Stimulated activated CD4-positive, alpha-beta T cell treated with anti-CD3 and anti-CD28 coated beads, Interleukin-12 subunit alpha, Interleukin-12 subunit beta, amount 100 ng/mL, for 4 hours (primary cell): ENCODE results near the gene ERLIN1.

Source experiments
- DNase-seq: peaks from one replicate; pipeline ENCODE4 v3.0.0-alpha.2; 2020

The ERLIN1 gene

DNA sequence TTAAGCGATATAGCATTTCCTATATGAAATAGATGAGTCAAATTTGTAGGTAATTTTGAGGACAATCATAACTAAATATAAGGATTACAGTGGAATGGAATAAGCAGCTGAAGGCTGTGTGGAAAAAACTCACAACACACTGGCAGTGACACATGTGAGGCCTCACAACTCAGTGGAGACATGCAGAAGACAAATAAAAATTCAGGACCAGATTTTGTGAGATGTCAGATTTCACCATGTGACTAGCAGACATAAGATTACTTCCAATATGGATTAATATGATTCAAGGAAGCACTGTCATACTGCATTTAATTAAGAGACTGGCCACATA lies 17.6 kb downstream of the ERLIN1 start:
- DNase-seq: no peak

DNA sequence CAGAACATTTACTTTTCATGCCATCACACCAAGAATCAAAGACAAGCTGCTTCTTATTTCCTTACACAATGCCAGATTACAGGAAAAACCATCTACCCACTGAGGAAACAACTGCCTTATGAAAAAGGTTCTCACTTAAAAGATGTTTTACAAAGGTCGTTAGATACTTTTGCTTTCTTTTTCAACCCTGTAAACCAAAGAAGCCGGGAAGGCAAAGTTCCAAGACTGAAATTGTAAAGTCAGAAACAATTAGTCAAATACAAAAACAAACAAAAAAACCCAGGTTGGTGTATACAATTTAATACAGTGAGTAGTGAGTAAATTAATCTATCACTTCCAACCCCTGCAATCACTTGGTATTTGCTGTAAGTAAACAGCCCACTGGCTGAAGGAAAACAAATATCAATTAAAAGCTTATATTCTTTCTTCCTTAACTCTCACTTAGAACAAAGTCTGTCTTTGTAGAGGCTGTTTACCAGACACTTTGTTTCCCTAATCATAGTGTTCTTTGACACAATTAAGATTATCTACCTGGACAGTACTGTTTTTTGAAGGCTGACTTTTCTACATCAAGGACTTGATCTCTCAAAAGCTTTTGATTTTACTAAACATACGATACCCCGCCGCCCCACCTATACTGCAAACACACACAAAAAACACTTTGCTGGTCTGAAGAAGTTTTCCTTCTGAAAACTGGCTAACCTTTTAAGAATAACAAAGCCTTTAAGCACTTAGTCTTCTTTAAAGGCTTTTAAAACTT lies 18.1 kb downstream of the ERLIN1 start:
- no peak for DNase-seq

DNA sequence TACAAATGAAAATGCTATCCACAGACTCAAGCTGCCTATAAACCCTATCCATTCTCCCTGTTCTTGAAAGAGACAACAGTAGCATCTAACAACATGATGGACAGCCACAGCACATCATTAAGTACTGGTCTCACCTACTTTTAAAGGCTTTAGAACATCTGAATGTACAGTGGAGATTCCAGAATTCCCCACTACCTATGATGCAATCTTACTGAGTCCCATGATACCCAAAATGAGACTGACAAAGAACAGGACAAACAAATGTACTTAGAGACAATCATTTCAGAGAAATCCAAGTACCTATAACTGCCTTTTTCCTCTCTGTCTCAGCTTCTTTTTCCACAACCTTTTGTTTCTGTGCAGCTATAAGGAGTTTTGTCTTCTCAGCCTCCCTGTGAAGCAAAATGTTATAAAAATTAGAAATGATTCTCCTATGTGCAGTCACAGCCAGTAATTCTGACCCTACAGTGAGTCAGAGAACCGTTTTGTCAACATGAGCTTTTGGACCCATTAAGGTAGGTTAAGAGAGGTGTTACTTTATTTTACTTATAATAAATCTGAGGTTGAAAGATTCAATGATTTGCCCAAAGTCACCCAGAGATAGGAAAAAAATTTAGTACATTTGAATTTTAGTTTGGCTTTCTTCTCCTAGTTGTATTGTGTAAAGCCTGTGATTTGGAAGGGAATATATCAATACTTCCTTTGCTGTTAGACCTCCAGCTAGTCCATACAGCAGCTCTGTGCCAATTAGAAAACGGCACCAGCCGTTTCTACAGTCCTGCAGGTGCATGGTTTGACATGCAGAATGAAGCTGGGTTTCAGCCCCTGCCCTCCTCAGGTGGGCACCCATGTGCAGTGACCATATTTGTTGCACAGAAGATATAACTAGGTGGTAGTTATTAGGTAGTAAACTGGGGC lies 21.9 kb downstream of the ERLIN1 start:
- DNase-seq: no peak

DNA sequence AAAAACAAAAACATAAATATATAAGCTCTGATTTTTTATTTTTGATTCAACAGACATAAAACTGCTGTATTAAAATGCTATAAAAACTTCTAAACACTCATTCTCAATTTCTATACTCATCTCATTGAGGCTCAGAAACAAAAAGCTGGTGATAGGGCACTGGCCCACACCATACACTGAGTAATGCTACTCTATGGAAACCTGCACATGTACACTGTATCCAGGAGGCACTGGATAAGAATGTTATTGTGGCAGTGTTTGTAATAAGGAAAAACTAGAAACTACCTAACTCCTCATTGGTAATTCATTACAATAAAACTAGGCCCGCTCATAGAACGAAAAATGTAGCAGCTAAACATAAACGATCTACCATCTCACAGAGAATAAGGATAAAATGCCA lies 23.1 kb downstream of the ERLIN1 start:
- no peak for DNase-seq

DNA sequence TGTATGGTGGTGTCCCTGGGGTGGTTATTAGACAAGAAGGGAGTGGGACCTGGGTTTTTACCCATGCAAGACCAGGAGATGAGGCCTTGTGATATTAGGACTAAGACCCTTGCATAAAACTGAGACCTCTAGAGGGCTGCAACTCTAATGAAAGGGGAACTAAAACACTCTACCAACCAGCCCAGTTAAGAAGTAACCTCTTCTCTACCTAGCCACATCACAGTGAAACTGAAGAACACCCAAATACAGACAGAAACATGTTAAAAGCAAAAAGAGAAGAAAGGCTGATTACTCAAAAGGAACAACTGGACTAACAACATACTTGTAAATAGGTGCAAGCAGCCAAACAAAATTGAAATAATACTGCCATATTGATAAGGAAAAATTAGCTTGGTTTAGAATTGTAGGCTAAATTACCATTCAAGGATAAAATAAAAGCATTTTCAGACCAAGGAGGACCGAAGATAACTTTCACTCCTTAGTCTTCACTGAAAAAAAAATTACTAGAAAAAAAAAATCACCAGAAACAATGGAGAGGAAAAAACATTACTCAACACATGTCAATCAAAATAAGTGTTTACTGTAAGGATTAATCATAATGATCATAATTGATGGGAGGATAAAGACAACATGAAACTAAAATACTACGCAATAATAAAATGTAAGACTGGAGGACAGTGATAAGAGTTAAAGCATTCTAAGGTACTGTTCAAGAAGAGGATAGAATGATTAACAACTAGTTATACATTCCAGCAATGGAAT lies 27.6 kb downstream of the ERLIN1 start:
- no peak for DNase-seq

DNA sequence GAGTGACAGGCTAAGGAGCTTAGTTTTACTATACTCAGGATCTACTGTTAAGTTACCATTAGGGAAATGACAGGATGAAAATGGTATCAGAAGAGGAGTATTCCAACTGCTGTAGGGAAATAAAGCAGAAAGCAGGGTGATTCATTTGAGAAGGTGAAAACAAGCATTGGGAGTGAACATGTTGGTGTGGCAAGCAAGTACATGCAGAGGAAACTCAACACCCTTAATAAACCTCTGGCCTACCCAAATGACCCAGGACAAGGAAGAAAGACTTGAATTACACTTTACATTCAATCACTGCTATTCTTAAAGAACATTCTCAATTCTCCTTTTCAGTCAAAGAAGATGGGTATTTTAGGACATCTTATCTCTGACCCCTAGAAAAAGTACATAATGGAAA lies 28.7 kb downstream of the ERLIN1 start:
- DNase-seq: no peak

DNA sequence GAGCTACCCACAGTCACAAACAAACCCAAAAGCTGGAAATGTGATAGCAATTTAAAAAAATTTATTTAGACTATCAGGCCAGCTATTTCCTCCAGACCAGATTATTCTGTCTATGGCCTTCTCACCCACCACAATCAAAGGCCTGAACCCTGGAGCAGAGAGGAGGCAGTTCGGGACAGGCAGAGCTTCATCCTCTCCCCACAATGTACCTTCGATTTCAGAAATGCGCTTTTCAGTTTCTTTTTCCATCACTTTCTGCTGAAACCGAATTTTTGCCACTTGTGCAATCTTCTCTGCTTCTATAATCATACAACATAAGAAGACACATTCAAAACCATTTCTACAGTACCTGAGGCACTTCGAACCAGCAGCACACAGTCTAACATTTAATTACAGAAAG lies 29.9 kb downstream of the ERLIN1 start:
- no peak for DNase-seq

DNA sequence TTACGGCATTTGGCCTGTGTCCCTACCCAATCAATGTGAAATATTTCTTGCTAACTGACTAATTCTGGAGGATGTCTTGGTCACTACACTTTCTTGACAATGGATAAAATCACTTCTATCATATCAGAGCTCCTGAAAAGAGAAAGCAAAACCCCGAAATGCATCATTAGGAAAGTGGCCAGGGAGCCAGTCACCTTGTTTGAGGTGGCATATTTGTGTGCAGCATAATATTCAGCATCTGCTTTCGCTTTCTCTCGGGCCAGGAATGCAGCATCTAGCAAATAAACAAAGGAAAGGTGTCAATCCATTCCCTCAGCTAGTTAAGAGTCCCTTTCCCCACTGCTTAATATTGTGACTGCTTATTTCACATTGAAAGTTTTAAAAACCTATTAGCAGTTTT lies 31.2 kb downstream of the ERLIN1 start:
- no peak for DNase-seq

DNA sequence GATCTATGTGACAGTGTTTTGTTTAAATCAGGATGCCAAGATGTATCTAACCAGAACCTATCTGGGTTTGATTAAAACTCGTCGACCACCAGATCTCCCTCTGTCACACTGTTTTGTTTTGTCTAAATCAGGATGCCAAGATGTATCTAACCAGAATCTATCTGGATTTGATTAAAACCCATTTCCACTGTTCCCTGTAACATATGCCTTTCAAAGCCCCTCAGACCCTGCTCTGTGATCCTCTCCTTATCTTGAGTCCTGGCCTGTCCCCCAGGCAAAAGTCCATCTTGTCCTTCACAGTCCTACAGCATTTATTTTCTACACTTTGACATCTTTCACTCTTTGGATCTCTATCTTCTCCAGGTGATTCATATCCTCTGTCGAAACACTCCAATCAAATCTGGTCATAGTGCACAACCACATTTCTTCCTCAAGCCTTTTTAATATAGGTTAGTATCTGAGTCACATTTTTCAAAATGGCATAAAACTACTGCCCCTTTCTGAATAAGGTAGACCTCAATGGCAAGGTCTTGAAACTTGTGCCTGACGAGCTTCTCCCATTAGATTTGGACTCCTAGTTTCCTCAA lies 32.5 kb downstream of the ERLIN1 start:
- no peak for DNase-seq

DNA sequence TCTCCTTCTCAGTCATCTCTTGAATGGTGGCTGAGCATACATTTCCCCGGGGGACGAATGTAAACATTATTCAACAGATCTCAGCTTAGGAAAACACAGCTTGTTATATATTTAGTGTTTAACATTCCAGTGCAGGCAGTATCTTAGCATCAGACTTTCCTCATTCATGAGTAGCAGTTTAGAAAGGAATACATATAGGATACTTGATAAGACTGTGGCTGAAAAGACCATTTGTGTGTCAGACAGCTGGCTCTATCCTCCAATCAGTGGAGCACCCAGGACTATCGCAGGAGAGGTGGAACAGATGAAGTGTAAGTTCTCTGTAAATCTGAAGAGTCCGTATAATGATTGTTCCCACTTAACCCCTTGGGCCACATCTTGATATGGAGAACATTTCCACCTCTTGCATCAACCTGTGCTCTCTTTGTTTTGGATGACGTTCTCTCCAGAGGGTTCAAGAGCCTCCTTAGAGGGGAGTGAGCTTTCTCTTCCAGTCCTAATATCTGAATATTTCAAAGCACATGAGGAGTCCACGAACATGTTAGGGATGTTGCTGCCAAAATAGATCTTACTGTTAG lies 34.0 kb downstream of the ERLIN1 start:
- no peak for DNase-seq

DNA sequence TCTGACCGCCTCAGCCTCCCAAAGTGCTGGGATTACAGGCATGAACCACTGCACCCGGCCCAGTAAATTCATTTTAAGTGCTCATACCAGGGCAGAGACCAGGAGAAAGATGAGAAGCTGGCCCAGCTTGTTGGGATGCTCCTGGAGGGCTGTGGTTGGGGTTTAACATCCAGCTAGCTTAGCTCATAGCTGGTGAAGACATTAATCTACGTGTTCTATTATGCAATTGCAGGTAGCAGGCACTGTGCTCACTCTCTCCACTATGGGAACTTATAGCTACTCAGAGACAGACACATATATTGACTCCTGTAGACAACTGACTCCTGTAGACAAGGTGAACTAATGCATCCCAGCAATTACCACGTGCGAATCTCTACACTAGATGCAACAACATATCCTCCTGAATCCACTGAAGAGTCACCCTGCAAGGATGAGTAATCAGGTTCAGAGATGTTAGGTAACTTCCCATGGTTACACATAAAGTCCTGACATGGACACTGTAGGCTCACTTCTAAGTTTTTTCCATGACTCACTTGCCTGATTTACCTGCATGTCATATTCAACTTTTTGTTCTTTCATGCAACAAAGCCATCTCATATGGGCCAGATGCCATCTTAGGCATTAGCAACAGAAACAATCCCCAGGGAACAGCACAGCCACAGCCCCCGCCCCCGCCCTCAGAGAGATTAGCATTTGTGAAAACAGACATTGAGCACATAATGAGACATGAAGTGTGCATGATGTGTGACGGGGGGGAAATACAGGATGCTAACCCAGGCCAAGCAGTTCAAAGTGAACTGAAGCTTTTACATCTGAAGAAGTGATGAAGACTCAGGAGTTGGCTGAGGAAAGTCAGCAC lies 37.2 kb downstream of the ERLIN1 start:
- peak; percentile 51 for DNase-seq

DNA sequence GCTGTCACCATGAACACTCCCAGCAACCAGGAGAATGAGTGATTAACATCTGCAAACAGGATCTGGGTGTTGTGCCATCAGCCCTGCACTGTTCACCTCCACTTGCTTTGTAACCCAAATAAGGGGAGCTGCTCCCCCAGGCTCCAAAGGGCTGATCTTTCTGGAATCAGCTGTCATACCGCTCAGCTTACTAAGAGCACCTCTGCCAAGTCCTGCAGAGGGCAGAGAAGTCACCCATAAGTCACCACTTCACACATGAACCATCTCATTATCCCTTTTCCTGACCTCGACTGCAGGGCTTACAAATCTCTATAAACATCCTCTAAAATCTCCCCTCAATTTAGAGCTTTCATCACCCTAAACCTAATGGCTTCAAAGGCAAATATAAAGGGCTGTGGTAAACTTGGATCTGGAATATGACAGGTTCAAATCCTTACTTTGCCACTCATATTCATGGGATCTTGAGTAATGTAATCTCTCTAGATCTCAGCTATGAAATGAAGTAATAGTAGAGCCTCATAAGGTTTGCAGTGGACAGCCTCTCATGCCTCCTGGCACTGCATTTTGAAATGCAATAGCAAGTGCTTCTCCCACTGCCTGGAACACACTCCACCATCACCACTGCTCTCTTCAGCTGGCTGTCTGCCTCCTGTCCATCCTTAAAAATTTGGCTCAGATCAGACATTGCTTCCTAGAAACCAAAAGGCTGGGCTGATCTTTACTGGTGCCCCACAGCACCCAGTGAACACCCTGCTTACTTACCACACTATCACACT lies 38.8 kb downstream of the ERLIN1 start:
- DNase-seq: no peak

DNA sequence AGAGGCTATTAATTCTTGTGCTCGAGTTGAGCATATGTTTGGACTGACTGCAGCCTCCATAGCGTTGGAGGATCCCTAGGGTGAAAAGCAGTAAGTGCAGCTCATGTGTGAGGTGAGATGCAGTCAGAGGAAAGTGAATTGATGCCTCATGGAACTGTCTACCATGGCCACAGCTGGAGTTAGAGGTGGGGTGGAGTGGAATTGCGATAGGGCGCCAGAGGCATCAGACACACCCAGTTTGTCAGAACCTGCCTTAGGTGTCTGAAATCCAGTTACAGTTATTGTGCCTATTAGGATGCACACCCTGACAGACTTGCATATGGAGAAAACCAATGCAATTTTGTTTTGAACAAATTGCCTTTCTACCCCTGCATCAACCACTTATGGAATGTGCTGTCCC lies 39.4 kb downstream of the ERLIN1 start:
- no peak for DNase-seq

DNA sequence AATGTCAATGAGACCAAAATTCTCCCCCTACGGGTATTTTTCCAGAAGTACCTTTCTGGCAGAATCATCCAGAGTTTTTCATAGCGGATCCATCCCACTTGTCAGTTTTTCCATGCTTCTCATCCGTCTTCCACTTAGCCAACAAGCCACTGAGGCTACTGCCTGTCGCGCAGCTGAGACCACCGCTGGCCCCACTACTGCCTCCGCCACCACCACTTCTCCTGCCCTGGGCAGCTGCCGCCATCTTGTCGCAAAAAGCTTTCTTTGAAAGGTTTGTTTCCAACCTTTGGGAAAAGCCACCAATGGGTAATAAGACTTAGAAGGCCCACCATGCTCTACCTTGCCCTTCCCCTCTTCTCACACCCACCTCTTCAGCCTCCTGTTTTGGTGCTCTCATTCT lies 42.1 kb downstream of the ERLIN1 start:
- no peak for DNase-seq

DNA sequence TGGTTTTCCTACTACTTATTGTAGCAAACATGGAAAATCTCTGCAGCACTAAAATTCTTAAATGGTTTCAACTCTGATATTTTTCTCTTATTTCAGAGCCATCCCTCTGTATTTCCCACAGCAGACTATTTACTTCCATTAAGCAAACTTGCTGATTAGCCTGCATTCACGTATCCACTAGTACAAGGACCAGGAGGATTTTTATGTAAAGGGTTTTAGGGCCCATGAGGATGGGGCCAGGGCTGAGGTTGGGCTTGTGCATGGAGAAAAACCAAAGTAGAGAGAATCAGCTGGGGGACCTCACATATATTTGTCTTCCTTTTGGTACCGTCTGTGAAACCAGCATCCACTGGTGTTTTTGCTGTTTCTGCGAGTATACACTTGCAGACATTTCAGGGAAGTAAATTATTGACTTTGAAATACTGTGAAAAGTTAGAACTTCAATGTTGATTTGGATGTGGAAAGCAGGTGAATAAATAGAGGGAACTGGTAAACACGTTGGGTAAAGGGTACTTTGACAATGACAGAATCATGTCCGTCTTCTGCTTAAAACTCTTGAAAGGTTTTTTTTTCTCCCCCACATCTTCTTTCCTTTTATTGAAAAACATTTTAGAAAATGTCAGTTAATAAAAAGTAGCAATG lies 44.3 kb downstream of the ERLIN1 start:
- no peak for DNase-seq

DNA sequence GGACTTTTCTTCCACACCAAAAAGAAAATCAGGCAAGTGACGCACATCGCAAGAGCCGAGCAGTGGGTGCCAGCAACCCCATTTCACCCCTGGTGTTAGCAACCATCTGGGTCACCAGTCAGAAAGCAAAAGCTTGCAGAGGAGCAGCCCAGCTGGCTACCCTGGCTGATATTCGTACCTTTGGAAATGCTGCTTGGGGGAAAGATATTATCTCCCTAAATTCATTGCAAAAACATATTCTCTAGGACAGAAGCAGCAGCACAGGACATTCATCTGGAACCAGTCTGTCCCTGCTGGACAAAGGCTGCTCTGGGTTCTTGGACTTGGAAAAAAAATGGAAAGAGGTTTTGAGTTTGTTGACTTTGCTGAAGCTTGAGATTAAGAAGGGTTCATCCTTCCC lies 45.8 kb downstream of the ERLIN1 start:
- DNase-seq: no peak

DNA sequence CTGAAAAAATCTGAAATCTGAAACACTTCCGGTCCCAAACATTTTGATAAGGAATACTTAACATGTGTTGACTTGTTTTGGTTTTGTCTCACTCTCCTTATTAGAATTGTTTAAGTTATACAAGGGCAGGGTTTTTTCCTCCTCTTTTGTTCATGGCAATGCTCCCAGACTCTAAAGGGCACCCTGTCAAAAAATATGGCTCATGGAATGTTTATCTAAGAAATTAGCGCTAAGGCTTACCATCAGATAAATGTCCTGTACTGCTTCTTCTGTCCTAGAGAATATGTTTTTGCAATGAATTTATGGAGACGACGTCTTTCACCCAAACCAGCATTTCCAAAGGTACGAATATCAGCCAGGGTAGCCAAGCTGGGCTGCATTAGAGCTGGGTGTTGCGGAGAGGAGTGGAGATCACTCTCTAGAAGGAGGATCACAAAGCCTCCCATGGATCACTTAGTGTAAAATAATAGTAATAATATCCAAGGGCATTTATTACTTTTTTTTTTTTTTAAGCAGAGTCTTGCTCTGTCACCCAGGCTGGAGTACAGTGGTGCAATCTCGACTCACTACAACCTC lies 46.8 kb downstream of the ERLIN1 start:
- DNase-seq: no peak

DNA sequence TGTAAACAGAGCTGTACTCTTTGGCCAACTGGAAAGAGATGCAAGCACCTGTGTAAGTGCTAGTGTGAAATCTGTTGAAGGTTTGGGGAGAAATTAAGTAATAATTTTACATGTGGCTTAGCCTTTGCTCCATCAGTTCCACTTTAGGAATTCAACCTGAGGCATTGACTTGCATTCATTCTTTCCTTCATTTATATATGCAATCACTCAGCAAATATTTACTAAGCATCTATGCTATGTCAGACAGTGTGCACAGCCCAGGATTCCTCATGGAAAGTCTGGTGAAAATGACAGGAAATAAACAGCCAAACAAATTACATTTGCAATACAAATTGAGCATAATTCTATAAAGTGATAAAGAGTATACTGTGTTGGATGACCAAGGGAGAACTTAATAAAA lies 50.3 kb downstream of the ERLIN1 start:
- DNase-seq: no peak

DNA sequence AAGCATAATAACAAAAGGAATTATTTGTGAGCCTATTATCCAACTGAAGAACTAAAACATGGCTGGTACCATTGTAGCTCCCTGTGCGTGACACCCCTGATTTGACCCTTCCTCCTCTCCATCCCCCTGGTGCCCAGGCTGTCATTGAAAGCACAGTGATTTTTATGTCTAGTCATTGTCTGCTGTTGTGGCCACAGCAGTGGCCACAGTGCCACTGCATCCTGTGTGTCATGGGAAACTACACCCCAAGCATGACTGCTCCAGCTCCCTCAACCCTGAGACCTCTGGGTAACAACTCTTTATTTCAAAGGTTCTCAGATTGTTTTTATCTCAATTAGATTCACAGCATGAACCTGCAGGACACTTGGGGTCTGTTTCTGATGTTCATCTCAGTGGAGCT lies 52.0 kb downstream of the ERLIN1 start:
- no peak for DNase-seq

DNA sequence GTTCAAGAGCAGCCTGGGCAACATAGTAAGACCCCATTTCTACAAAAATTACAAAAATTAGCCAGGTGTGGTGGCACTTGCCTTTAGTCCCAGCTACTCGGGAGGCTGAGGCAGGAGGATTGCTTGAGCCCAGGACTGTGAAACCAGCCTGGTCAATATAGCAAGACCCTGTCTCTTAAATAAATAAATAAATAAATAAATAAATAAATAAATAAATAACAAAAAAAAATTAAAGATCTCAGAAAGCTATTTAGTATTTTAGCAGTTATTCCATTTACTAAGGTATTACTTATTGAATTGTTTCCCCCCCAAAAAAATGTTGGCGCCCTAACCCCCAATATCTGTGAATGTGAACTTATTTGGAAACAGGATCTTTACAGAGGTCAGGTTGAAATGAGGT lies 53.4 kb downstream of the ERLIN1 start:
- DNase-seq: no peak
